Liver (tissue), 9 donors: ENCODE results near the gene SLC35F2. TPM values are rescaled to one million over a fixed set of nuclear protein-coding genes. Genes with fewer than 3 reads are reported as not detected.

ENCODE experiments used
- DNase-seq: peaks from one replicate; pipeline ENCODE4 v3.0.0-alpha.2; 2017; ENCODE audit warnings: low spot score
- H3K27ac ChIP-seq, 2 donors: one replicate each; pipeline ENCODE4 v1.7.0; 2013; ENCODE audit warnings: inconsistent platforms in 2 of 2, low read length in 2 of 2, control low read depth in 1 of 2, low read depth in 1 of 2, mild to moderate bottlenecking in 1 of 2
- H3K27me3 ChIP-seq, 4 donors: one replicate each; pipeline versions ENCODE4 v1.6.1 to v1.7.0; 2013; ENCODE audit warnings: low read length in 3 of 4, inconsistent platforms in 1 of 4, mild to moderate bottlenecking in 1 of 4, moderate library complexity in 1 of 4; ENCODE audit not compliant: control insufficient read depth in 4 of 4, insufficient read depth in 4 of 4
- H3K36me3 ChIP-seq, 4 donors: one replicate each; pipeline versions ENCODE4 v1.6.1 to v1.7.0; 2013; ENCODE audit warnings: low read length in 3 of 4, mild to moderate bottlenecking in 3 of 4, low read depth in 1 of 4, moderate library complexity in 1 of 4; ENCODE audit not compliant: control insufficient read depth in 4 of 4, insufficient read depth in 3 of 4
- H3K4me1 ChIP-seq, 4 donors: one replicate each; pipeline versions ENCODE4 v1.6.1 to v1.7.0; 2013; ENCODE audit warnings: low read length in 3 of 4, mild to moderate bottlenecking in 3 of 4, moderate library complexity in 1 of 4; ENCODE audit not compliant: control insufficient read depth in 4 of 4, insufficient read depth in 4 of 4
- H3K4me3 ChIP-seq, 3 donors: one replicate each; pipeline versions ENCODE4 v1.6.1 to v1.7.0; 2013; ENCODE audit warnings: low read length in 3 of 3, control low read depth in 1 of 3, low read depth in 1 of 3, mild to moderate bottlenecking in 1 of 3
- H3K9ac ChIP-seq, 2 donors: one replicate each; pipeline ENCODE4 v1.7.0; 2013; ENCODE audit warnings: low read length in 2 of 2, mild to moderate bottlenecking in 2 of 2, moderate library complexity in 2 of 2, control low read depth in 1 of 2, low read depth in 1 of 2
- H3K9me3 ChIP-seq, 4 donors: one replicate each; pipeline versions ENCODE4 v1.6.1 to v1.7.0; 2013; ENCODE audit warnings: low read length in 3 of 4; ENCODE audit not compliant: control insufficient read depth in 4 of 4
- EGR1 ChIP-seq, 2 donors: IDR thresholded peaks; 2 replicates each; pipeline ENCODE4 v1.6.1; 2016 to 2018; ENCODE audit warnings: antibody characterized with exemption in 2 of 2, low read depth in 2 of 2
- FOXA1 ChIP-seq: IDR thresholded peaks from 2 replicates; pipeline ENCODE4 v1.6.1; 2016; ENCODE audit warnings: antibody characterized with exemption
- FOXA2 ChIP-seq: IDR thresholded peaks from 2 replicates; pipeline ENCODE4 v1.6.1; 2016; ENCODE audit warnings: antibody characterized with exemption
- GABPA ChIP-seq, 2 donors: IDR thresholded peaks in 1 of 2; conservative IDR thresholded peaks in 1 of 2; 2 replicates each; pipeline ENCODE4 v1.6.1; 2016; ENCODE audit warnings: antibody characterized with exemption in 2 of 2, mild to moderate bottlenecking in 1 of 2, moderate library complexity in 1 of 2
- HNF4A ChIP-seq, 2 donors: conservative IDR thresholded peaks; 2 replicates each; pipeline ENCODE4 v1.6.1; 2016; ENCODE audit warnings: antibody characterized with exemption in 2 of 2, mild to moderate bottlenecking in 2 of 2
- HNF4G ChIP-seq: IDR thresholded peaks from 2 replicates; pipeline ENCODE4 v1.6.1; 2016; ENCODE audit warnings: antibody characterized with exemption
- JUND ChIP-seq, 2 donors: IDR thresholded peaks; 2 replicates each; pipeline ENCODE4 v1.6.1; 2016; ENCODE audit warnings: antibody characterized with exemption in 2 of 2
- NR2F2 ChIP-seq: IDR thresholded peaks from 2 replicates; pipeline ENCODE4 v1.6.1; 2016; ENCODE audit warnings: antibody characterized with exemption
- RAD21 ChIP-seq, 2 donors: IDR thresholded peaks; 2 replicates each; pipeline ENCODE4 v1.6.1; 2016; ENCODE audit warnings: antibody characterized with exemption in 2 of 2, mild to moderate bottlenecking in 2 of 2
- RXRA ChIP-seq, 2 donors: IDR thresholded peaks; 2 replicates each; pipeline ENCODE4 v1.6.1; 2017 to 2018; ENCODE audit warnings: antibody characterized with exemption in 2 of 2, mild to moderate bottlenecking in 1 of 2
- SP1 ChIP-seq: IDR thresholded peaks from 2 replicates; pipeline ENCODE4 v1.6.1; 2018; ENCODE audit warnings: antibody characterized with exemption, mild to moderate bottlenecking
- TAF1 ChIP-seq: conservative IDR thresholded peaks from 2 replicates; pipeline ENCODE4 v1.6.1; 2016; ENCODE audit warnings: antibody characterized with exemption, mild to moderate bottlenecking
- YY1 ChIP-seq: IDR thresholded peaks from 2 replicates; pipeline ENCODE4 v1.6.1; 2016; ENCODE audit warnings: antibody characterized with exemption, mild to moderate bottlenecking
- ZBTB33 ChIP-seq: IDR thresholded peaks from 2 replicates; pipeline ENCODE4 v1.6.1; 2016; ENCODE audit warnings: antibody characterized with exemption
- WGBS: extraction: QIAGEN DNeasy Blood & Tissue Kit; methylation state at CpG from one replicate; pipeline ENCODE4 v1.1.7; 2013; 5-methylcytosine and 5-hydroxymethylcytosine counted together
- polyA plus RNA-seq, 2 donors: library from polyadenylated mRNA; stranded (reverse) in 1 of 2; unstranded in 1 of 2; fragments of 200-250 nt in 1 of 2; fragments of >200 nt in 1 of 2; fragmentation: Nextera tagmentation in 1 of 2; extraction: Ambion mirVana in 1 of 2; gene quantifications; one replicate each; pipeline versions ENCODE4 v1.2.1 to v1.2.3, GENCODE V29; 2013 to 2015
- total RNA-seq, 2 donors: library from RNA; depleted of rRNA; stranded (reverse); fragments of >200 nt; gene quantifications; one replicate each; pipeline ENCODE4 v1.2.3, GENCODE V29; 2014
- TF ChIP-seq, protein P1 (sequence below): IDR thresholded peaks from 2 replicates; pipeline ENCODE4 v1.6.1; 2016; ENCODE audit warnings: antibody characterized with exemption
- TF ChIP-seq, protein P2 (sequence below): IDR thresholded peaks from 2 replicates; pipeline ENCODE4 v1.6.1; 2016; ENCODE audit warnings: antibody characterized with exemption
- TF ChIP-seq, protein P3 (sequence below): fragments of 150-350 bp; IDR thresholded peaks from 2 replicates; pipeline ENCODE4 v1.5.1; 2017; ENCODE audit warnings: improper control_type of control experiment, low read depth, low read length; ENCODE audit not compliant: missing input control
- TF ChIP-seq, protein P4 (sequence below): IDR thresholded peaks from 2 replicates; pipeline ENCODE4 v1.6.1; 2016; ENCODE audit warnings: antibody characterized with exemption, mild to moderate bottlenecking
- donor health status: healthy.
- donor health status: healthy.
- donor health status: healthy.
- donor health status: healthy.
- donor health status: healthy.

SLC35F2 gene
- total and polyA plus RNA-seq, 4 donors, result 0.14 to 1.4 (median 0.56) TPM

DNA sequence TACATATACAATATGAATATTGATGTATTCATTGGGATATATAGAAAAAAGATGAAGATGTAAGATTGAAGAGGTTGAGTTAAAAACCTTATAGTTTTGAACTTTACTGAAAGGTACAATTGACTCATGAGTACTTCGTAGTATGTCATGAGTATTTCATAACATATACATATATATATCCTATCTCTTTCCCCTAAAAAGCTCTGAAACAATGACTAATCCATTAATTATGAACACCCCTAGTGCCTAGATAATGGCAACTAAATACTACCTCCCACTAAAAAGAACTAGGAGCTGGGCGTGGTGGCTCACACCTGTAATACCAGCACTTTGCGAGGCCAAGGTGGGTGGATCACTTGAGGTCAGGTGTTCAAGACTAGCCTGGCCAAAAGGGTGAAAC, 31.5 kb downstream of the SLC35F2 start:
- 92% methylated on average over 3 of the region's 3 CpGs for WGBS
- H3K9ac ChIP-seq, result no peak overlapping the region
- no peaks in the 10 kb centered on the region for H3K36me3 ChIP-seq
- no peaks in the 10 kb centered on the region for H3K9me3 ChIP-seq
- no peak overlapping the region for H3K27ac ChIP-seq
- H3K27me3 ChIP-seq, result no peaks in the 10 kb centered on the region
- TF ChIP-seq HNF4G (no peak), JUND (IDR thresholded peaks at IDR 0.05) (no peak), ZBTB33 (no peak), YY1 (no peak), FOXA2 (no peak), RXRA (IDR thresholded peaks at IDR 0.05) (no peak)
- TF ChIP-seq, protein P1, sequence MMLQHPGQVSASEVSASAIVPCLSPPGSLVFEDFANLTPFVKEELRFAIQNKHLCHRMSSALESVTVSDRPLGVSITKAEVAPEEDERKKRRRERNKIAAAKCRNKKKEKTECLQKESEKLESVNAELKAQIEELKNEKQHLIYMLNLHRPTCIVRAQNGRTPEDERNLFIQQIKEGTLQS, result no peak
- TF ChIP-seq, protein P2, sequence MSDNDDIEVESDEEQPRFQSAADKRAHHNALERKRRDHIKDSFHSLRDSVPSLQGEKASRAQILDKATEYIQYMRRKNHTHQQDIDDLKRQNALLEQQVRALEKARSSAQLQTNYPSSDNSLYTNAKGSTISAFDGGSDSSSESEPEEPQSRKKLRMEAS, result no peak
- TF ChIP-seq, protein P3, sequence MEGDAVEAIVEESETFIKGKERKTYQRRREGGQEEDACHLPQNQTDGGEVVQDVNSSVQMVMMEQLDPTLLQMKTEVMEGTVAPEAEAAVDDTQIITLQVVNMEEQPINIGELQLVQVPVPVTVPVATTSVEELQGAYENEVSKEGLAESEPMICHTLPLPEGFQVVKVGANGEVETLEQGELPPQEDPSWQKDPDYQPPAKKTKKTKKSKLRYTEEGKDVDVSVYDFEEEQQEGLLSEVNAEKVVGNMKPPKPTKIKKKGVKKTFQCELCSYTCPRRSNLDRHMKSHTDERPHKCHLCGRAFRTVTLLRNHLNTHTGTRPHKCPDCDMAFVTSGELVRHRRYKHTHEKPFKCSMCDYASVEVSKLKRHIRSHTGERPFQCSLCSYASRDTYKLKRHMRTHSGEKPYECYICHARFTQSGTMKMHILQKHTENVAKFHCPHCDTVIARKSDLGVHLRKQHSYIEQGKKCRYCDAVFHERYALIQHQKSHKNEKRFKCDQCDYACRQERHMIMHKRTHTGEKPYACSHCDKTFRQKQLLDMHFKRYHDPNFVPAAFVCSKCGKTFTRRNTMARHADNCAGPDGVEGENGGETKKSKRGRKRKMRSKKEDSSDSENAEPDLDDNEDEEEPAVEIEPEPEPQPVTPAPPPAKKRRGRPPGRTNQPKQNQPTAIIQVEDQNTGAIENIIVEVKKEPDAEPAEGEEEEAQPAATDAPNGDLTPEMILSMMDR, result no peak
- DNase-seq, result no peak
- no peak overlapping the region for H3K4me3 ChIP-seq
- H3K4me1 ChIP-seq, result peaks cover 0 to 3% (median 1%) of the 10 kb centered on the region in 4 donors

DNA sequence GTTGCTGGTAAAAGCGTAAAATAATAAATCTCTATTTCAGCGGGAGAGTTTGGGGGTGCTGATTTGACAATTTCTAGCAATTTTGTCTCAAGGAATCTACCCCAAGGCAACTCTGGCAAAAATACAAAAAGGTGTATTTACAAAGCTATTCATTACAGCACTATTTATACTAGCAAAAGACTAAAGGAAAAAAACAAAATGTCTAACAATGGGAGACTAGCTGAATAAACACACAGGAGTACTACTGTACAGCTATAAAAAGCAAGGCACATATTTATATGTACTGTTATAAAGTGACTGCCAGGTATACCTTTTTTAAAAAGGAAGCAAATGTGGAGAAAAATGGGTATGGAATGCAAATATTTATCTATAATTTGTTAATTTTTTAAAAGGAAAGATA, 32.7 kb downstream of the SLC35F2 start:
- H3K27me3 ChIP-seq, result no peaks in the 10 kb centered on the region
- TF ChIP-seq RXRA (IDR thresholded peaks at IDR 0.05) (no peak), ZBTB33 (no peak), HNF4A (conservative IDR thresholded peaks at IDR 0.05) (no peak), NR2F2 (no peak), EGR1 (IDR thresholded peaks at IDR 0.05; ENCODE audit: low read depth in 2 of 2) (no peak), GABPA (IDR thresholded peaks at IDR 0.05 in 1 of 2, conservative IDR thresholded peaks at IDR 0.05 in 1 of 2) (no peak), FOXA2 (no peak), HNF4G (no peak), RAD21 (IDR thresholded peaks at IDR 0.05) (no peak), TAF1 (no peak), JUND (IDR thresholded peaks at IDR 0.05) (no peak), SP1 (no peak), YY1 (no peak), FOXA1 (no peak)
- TF ChIP-seq, protein P1, result no peak
- TF ChIP-seq, protein P2, result no peak
- TF ChIP-seq, protein P4, sequence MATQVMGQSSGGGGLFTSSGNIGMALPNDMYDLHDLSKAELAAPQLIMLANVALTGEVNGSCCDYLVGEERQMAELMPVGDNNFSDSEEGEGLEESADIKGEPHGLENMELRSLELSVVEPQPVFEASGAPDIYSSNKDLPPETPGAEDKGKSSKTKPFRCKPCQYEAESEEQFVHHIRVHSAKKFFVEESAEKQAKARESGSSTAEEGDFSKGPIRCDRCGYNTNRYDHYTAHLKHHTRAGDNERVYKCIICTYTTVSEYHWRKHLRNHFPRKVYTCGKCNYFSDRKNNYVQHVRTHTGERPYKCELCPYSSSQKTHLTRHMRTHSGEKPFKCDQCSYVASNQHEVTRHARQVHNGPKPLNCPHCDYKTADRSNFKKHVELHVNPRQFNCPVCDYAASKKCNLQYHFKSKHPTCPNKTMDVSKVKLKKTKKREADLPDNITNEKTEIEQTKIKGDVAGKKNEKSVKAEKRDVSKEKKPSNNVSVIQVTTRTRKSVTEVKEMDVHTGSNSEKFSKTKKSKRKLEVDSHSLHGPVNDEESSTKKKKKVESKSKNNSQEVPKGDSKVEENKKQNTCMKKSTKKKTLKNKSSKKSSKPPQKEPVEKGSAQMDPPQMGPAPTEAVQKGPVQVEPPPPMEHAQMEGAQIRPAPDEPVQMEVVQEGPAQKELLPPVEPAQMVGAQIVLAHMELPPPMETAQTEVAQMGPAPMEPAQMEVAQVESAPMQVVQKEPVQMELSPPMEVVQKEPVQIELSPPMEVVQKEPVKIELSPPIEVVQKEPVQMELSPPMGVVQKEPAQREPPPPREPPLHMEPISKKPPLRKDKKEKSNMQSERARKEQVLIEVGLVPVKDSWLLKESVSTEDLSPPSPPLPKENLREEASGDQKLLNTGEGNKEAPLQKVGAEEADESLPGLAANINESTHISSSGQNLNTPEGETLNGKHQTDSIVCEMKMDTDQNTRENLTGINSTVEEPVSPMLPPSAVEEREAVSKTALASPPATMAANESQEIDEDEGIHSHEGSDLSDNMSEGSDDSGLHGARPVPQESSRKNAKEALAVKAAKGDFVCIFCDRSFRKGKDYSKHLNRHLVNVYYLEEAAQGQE, result no peak
- TF ChIP-seq, protein P3, result no peak
- no peak overlapping the region for H3K27ac ChIP-seq
- DNase-seq, result no peak
- peaks cover 0 to 2% (median 0%) of the 10 kb centered on the region in 4 donors for H3K4me1 ChIP-seq
- 93% methylated on average over 2 of the region's 2 CpGs for WGBS
- H3K9ac ChIP-seq, result no peak overlapping the region
- H3K4me3 ChIP-seq, result no peak overlapping the region
- H3K9me3 ChIP-seq, result no peaks in the 10 kb centered on the region
- H3K36me3 ChIP-seq, result no peaks in the 10 kb centered on the region
